Measurements from ENCODE around the gene AKIRIN2.
"Not testable (repeated sequence)": the region's sequence is repeated elsewhere in the genome, so short reads cannot be mapped to it uniquely, and the experiment has no call there.

The AKIRIN2 gene

DNA sequence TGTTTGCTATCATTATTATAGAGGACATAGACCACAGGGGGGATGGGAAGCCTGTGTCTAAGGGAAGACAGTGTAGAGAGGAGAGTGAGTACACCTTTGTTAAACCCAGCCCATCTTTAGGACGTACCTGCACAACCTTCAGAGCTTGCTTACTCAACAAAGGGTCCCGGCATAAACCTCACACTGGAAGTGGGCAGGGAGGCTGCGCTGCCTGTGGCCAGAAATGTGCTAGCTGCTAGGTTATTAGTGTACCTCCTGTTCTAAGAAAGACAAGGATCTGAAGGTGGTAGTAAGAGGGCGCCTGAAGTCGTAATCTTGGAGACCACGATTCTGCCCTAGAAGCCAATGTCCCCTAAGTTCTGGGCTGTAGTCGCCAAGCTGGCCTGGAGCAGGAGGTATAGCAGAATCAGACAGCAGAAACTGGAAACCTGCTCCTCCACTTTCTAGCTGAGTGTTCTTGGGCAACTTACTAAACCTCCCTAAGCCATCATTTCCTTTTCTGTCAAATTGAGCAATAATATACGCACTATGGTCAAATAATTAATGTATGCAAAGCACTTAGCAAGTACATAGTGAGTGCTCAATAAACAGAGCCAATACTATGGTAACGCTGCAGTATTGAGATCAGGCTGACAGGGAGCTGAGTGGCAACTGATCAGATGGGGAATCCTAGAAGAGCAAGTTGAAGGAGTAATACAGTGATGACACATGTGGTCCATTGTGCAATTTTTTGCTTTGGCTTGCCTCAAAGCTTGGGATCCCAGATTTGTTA lies 16.8 kb upstream of the AKIRIN2 start:
- DNase-seq (ENCODE audit: low spot score) = no peak

DNA sequence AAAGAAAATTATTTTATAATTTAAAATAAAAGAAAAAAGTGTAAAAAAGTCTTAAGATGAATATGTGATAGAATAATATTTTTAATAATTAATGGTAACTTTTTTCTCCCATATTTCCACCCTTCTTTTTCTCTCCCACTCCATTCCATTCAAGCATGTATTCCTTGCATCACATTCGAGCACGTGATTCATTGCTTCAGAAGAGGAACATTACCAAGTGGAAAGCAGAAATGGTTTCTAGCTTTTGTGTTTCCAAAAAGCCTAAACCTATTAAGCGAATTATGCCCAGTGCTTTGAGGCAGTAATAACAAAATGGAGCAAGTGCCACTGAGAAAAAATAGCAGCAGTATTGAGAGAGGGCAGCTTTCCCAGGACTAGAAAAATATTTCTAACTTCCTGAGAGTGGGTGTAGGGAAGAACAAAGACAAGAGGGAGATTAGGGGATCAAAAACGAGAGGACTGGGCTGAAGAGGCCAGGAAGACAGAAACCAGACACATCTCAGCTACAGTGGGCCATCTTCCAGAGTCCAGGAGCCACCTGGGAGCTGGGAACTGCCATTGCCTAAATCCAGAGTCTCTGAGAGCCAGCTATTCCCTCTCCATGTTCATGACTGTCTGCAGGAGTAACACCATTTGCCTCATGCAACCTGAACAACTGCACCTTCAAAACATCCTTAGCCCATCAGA lies 15.0 kb upstream of the AKIRIN2 start:
- DNase-seq (ENCODE audit: low spot score) = no peak

DNA sequence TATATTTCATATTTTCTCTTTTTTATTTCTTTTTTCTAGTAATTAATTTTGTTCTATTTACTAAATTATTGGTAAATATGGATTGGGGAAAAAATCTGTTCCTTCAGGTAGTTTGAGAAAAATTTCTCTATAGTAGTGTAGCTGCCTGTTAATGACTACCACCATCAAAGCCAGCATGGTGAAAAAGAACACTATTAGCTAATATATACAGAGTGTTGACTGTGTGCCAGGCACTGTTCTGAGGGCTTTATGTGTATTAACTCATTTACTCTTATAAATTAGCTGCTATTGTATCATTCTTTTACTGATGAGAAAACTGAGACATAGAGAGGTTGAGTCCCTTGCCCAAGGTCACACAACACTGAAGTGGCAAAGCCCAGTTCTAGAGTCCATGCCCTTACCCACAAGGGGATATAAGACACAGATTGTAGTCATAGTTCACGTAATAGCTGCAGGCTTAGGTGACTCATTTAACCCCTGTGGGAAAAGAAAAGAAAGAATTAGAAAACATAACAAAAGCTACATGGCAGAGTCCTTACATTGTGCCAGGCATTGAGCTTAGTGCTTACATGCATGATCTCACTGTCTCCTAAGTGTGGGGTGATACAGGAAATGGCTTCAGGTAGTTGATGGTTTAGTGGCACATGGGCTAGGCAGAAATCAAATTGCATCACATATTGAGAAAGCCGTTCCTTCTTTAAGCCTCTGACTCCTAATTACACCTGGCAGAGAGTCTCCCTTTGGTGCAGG lies 12.2 kb upstream of the AKIRIN2 start:
- DNase-seq (ENCODE audit: low spot score) = no peak

GRCh38 chr6:87712713-87713112 lies 10.7 kb upstream of the AKIRIN2 start:
- not testable (repeated sequence) for DNase-seq (ENCODE audit: low spot score)

GRCh38 chr6:87710090-87710489 lies 8.1 kb upstream of the AKIRIN2 start:
- no peak for DNase-seq (ENCODE audit: low spot score)

GRCh38 chr6:87708581-87709427 lies 6.8 kb upstream of the AKIRIN2 start:
- not testable (repeated sequence) for DNase-seq (ENCODE audit: low spot score)

DNA sequence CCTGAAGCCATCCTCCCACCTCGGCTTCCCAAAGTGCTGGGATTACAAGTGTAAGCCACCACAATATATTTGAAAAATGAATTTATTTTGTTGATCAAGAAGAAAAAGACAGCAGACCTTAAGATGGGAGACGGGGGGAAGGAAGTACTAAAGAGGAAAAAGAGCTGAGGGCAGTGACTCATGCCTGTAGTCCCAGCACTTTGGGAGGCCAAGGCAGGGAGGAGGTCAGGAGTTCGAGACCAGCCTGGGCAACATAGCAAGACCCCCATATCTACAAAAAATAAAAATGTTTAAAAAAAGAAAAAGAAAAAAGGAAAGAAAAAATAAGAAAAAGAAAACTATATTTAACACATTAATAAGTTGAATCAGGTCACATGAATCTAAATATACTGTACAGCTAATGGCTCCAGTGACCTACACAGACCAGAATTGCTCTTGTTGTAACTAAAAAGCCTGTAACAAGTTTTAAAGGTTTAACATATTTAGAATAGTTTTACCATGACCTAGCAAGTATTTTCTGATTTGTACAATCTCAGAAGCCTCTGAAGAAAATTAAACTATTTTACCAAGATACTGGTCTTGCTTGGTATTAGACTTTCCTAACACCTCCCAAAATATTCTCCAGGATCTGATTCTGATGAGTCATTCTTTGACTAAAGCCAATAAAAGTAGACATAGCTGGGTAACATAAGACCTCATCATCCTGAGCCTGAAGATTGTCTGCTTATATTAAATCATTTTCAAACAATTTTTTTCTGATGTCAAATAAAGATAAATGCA lies 4.3 kb upstream of the AKIRIN2 start:
- DNase-seq (ENCODE audit: low spot score) = no peak

GRCh38 chr6:87705070-87705691 lies 3.1 kb upstream of the AKIRIN2 start:
- DNase-seq (ENCODE audit: low spot score) = no peak

DNA sequence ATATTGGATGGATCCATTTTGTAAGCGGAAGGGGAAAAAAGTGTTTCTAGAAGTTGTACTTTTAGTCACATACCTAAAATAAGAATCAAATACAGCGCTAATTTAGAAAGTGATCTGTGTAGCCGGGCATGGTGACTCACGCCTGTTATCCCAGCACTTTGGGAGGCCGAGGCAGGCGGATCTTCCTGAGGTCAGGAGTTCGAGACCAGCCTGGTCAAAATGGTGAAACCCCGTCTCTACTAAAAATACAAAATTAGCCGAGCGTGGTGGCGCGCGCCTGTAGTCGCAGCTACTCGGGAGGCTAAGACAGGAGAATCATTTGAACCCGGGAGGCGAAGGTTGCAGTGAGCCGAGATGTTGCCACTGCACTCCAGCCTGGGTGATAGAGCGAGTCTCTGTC lies 1.0 kb upstream of the AKIRIN2 start:
- not testable (repeated sequence) for DNase-seq (ENCODE audit: low spot score)

DNA sequence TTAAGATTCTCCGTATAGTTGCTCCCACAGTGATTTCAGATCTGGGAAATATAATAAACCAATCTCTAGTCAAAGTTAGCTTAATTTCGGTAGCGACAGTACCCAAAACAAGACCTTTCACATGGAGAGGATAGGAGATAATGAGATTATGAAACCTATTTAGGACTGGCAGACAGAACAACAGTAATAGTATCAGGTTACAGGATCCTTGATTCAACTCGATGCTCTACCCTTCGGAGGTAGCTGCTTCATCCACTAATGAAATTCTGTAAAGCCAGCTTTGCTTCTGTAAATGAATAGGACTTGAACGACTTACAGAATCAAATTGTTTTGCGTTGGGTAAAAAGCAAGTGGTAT lies 534 bp upstream of the AKIRIN2 start:
- DNase-seq (ENCODE audit: low spot score) = peak; percentile 40

GRCh38 chr6:87701344-87701675 lies 723 bp downstream of the AKIRIN2 start:
- peak; percentile 59 for DNase-seq (ENCODE audit: low spot score)

GRCh38 chr6:87700397-87701343 lies 1.4 kb downstream of the AKIRIN2 start:
- DNase-seq (ENCODE audit: low spot score) = peak; percentile 53

DNA sequence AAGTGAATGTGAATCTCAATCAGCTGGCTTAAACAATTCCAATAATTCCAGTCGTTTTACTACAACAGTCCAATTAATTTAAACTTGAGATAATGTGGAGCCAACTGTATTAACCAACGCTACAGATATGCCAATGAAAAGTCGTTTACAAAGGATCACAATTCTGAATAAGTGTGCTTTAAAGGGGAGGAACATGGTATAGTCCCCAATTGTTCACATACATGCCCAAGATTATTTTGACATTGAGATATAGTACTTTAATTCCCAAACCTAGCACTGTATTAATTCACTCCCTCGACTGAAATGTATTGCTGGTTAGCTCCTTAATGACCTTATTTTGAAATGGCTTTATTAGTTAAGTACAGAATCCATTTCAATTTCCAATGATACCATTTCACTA lies 2.5 kb downstream of the AKIRIN2 start:
- no peak for DNase-seq (ENCODE audit: low spot score)

- no peak for DNase-seq (ENCODE audit: low spot score)
Observed at GRCh38 chr6:87698547-87699006, 3.5 kb downstream of the AKIRIN2 start.

DNA sequence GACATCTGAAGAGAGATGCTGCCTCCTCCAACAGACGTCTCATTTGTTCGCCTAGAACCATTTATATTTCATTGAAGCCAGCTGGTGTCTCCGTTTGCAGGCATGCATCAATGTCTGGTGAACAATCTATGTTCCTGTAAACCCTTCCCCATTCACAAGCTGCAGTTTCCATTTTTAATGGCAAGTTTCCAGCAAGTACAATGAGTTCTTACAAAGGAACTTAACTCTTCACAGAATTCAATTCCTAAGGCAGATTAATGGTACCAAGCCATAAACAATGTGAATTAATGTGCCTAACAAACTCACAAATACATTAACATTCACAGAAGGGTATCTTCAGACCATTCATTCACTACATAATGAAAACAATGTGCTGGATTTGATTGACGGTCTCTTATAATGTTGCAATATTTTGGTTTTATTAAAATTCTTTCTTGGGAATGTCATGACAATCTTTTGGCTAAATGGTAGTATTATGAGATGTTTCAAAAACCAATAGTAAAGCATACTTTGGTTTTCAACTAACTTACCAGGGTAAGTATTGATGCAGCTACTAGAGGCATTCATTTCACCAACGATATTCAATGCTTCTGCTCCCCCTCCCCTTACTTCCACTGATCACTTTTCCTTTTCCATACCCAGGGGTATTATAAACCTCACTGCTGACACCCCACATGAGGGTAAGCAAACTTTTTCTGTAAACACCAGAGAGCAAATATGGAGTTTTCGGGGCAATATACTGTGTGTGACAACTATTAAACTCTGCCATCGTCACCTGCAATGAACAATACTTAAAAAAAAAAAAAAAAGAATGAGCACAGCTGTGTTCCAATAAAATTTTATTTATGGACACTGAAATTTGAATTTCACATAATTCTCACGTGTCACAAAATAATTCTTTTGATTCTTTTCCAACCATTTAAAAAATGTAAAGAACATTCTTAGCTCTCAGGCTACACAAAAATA lies 4.2 kb downstream of the AKIRIN2 start:
- no peak for DNase-seq (ENCODE audit: low spot score)

DNA sequence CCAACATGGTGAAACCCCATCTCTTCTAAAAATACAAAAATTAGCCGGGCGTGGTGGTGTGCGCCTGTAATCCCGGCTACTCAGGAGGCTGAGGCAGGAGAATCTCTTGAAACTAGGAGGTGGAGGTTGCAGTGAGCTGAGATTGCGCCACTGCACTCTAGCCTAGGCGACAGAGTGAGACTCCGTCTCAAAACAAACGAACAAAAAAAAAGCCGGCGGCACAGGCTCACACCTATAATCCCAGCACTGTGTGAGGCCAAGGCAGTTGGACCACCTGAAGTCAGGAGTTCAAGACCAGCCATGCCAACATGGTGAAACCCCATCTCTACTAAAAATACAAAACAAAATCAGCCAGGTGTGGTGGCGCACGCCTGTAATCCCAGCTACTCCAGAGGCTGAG lies 5.2 kb downstream of the AKIRIN2 start:
- not testable (repeated sequence) for DNase-seq (ENCODE audit: low spot score)

- no peak for DNase-seq (ENCODE audit: low spot score)
Observed at GRCh38 chr6:87692086-87692485, 9.9 kb downstream of the AKIRIN2 start.

- no peak for DNase-seq (ENCODE audit: low spot score)
Observed at GRCh38 chr6:87690441-87690840, 11.6 kb downstream of the AKIRIN2 start.

Data from D341Med (cell line).